SIG-M5 (cell line): ENCODE data around the gene GAL3ST2.

ENCODE experiments used
- DNase-seq: peaks from one replicate; lab custom pipeline; 2025; lab: John Stamatoyannopoulos, UW

Gene GAL3ST2

DNA sequence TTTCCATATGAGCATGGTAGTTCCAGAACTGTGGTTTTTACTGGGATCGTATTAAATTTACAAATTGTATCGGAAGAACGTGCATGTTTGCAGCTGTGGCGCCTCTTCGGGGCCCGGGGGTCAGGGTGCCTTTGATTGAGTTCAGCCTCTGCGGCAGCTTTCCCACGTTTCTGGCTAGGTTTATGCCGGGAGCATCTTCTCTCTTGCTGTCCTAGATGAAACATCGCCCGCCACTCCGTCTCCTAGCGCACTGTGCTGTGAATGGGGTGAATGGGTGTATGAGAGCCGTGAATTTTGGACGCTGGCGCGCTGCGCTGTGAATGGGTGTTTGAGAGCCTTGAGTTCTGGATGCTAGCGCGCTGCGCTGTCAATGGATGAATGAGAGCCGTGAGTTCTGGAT is 69.8 kb downstream of the GAL3ST2 start:
- no peak for DNase-seq

DNA sequence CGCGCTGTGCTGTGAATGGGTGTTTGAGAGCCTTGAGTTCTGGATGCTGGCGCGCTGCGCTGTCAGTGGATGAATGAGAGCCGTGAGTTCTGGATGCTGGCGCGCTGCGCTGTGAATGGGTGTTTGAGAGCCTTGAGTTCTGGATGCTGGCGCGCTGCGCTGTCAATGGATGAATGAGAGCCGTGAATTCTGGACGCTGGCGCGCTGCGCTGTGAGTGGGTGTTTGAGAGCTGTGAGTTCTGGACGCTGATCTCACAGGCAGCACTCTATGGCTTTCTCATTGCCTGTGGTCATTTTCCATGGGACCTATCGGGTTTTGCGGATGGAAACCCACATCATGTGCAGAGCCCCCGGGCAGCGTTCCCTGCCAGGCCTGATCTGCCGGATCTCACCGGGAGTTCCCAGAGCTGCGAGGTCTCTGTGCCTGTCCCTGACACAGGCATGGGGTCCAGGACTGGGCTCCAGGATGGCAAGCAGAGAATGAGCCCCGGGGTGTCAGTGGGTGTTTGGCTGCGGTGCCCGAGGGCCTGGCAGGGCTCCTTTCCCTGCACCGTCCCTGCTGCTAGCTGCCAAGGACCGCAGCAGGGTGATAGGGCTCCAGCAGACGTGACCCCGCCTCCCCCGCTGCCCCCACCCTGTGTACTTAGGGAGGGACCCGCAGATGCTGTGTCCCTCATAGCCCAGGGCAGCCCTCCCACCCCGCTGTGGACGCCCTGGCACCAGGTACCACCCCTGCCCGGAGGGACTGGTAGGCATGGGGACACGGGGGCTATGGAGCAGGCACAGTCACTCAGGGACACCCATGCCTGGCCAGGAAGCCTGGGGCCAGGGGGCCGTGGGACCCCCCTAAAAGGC is 72.4 kb downstream of the GAL3ST2 start:
- no peak for DNase-seq

DNA sequence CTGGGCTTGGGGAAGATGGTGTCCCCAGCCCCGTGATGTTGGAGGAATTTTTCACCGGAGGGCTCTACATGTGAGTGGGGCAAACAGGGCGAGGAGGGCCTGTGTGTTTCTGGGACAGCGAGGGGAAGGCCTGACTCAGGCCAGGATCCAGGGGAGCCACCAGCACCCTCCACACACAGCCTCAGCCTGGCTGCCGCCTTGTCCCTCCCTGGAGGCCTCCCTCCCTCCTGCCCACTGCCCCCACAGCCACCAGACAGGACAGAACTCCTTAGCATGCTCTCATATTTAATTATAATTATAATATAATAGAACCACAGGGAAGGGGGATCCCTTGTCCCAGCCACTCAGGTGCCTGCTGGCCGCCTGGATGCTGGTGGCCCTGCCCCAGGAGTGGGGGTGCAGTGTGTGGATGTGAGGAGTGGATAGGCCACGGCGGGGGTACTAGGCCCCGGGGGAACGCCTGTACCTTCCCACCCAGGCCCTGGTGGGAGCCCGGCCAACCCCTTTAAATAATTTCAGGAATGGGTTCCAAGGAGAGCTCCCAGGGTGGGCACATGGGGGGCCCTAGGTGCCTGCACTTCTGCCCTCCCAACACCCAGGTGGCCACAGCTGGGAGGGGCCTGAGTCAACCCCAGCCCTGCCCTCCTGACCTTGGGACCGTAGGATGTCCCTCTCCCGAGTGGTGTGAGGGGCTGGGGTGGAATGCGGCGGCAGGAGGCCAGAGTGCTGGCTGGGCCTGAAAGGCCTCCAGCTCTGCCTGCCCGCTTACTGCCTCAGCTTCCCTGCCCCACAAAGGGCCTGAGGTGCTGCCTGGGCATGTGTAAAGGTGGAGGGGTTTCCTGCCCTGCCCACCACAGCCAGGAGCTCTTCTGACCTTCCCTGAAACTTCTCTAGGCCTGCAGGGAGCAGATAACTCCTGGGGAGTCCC is 73.3 kb downstream of the GAL3ST2 start:
- DNase-seq, result no peak

DNA sequence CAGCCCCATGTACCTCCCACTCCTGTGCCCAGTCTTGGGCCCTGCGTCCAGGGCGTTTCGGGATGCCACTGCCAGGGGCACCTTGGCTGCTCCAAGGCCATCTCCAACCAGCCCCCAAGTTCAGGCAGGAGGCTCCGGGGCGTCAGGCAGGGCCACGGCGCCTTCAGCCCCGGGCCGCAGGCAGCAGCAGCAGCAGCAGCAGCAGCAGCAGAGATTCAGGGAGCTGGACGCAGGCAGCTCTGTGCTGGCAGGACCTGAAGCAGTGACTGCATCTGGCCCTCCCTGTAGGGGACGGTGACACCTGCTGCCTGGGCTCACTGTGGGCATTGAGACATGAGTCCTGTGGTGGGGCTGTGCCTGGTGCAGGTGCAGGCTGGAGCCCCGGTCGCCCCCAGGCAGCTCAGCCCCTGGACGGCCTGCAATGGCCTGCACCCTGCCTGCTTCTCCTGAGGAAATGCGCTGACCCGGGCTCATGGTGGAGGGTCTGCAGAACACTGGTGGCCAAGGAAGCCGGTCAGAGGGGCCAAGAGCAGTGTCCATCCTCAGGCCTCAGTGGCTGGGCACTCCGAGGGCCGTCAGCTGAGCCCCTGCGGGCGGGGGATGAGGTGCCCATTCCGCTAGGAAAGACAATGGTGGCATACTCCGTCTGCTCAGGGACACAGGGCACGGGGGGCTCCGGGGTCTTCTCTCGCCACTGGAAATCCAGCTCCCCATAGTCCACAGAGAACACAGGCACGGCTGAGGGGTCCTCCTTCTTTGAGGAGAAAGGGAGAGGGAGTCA is 74.1 kb downstream of the GAL3ST2 start:
- no peak for DNase-seq

DNA sequence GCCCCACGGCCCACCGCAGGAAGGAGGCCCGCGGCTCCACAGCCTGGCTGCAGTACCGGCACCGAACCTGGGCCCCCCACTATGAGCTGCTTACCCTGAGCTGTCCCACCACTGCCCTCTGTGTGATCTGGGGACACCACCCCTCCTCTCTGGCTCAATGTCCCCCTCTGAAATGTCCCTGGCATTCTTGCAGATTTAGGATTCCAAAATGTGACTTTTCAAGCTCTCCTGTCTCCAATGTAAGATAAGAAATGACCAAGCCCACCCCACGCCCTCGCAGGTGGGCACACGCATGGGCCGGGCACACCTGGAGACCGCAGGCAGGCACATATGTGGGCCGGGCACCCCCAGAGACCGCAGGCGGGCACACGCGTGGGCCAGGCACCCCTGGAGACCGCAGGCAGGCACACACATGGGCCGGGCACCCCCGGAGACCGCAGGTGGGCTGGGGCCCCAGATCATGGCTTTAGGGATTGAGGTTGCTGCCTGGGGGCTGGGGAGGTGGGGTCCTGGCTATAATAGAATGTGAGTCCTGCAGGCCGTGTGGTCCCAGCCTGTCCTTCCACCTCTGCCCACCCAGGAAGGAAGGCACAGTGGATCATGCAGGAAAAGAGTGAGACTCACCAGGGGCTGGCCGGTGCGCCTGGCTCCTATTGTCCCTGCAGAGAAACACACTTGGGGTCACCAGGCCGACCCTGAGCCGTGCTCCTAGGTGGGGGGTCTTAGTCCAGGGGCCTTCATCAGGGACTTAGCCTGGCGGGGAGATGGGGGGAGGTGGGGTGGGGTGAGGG is 74.9 kb downstream of the GAL3ST2 start:
- no peak for DNase-seq

DNA sequence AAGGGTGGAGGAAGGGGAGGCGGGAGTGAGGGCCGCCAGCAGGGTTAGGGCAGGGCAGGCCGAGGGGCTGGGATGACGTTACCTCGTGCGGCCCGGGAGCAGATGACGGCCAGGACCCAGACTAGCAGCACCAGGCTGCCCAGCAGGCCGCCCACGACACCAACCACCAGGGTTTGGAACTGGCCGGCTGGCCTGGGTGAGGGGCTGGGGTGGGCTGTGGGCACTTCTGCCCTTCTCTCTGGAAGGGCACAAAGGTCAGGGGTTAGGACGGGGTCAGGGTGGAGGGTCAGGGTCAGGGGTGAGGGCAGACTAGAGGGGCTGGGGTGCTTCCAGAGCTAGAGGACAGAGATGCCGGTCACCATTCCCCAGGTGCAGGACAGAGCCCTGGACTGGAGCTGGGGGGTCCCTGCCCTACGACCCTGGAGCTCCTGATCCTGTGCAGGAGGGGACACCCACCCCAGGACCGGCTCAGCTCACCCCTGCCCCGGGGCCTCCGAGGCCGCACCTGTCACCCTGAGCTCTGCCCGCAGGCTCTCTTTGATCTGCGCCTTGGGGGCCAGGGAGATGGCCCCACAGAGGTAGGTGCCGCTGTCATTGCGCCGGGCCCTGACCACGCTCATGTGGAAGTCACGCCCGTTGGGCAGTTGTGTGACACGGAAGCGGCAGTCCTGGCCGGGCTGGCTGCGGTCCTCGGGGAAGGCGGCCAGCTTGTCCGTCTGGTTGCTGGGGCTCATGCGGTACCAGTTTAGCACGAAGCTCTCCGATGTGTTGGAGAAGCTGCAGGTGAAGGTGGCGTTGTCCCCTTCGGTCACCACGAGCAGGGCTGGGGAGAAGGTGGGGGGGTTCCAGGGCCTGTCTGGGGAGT is 75.7 kb downstream of the GAL3ST2 start:
- no peak for DNase-seq

DNA sequence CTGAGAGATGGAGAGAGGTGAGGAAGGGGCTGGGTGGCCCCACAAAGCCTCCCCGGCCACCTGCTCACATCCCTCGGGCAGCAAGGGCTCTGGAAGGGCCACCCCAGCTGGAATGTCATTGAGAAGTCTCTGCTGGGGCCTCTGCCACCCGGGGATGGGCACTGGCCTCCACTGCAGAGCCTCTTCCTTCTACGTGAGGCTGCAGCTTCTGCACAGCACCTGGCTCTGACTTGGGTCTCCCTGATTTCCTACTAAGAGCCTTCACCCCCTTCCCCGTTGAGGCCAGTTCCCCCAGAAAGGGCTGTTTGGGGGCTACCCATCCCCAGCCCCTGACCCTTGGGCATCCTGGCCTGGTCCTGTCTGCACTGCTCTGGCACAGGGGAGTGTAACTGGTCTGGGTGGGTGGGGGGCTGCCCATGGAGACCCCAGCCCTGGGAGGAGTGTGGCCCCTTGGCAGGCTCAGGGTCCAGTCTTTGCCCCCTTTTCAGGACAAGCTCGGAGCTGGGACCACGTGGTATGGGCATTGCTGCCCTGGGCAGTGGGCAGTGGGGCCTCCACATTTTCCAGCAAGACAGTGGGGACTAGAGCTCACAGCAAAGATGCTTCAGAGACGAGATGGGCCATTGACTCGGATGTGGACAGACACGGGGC is 76.5 kb downstream of the GAL3ST2 start:
- DNase-seq, result no peak
